Neutrophil (primary cell): ENCODE data around the gene ATP5ME.

Source experiments
- H3K27ac ChIP-seq: fragments of 200-600 bp; sonication (generic); 2 replicates; pipeline ENCODE4 v1.5.1; 2016; ENCODE audit warnings: mild to moderate bottlenecking, moderate library complexity
- H3K27me3 ChIP-seq: fragments of 200-600 bp; sonication (generic); 2 replicates; pipeline ENCODE4 v1.6.0; 2016; ENCODE audit warnings: mild to moderate bottlenecking
- H3K36me3 ChIP-seq: fragments of 200-600 bp; sonication (generic); 2 replicates; pipeline ENCODE4 v1.5.1; 2017
- H3K4me1 ChIP-seq, 2 experiments: fragments of 200-600 bp in 1 of 2; sonication (generic) in 1 of 2; 1 replicate in 1 of 2; 2 replicates in 1 of 2; pipeline versions ENCODE4 v1.5.1 to v1.6.1; 2013 to 2016; ENCODE audit warnings: low read depth in 1 of 2, low read length in 1 of 2, mild to moderate bottlenecking in 1 of 2, moderate library complexity in 1 of 2; ENCODE audit not compliant: control insufficient read depth in 1 of 2, insufficient read depth in 1 of 2
- H3K4me3 ChIP-seq, 2 experiments: fragments of 200-600 bp in 1 of 2; sonication (generic) in 1 of 2; 1 replicate in 1 of 2; 2 replicates in 1 of 2; pipeline ENCODE4 v1.5.1; 2013 to 2016; ENCODE audit warnings: low read depth in 1 of 2, low read length in 1 of 2, mild to moderate bottlenecking in 1 of 2, moderate library complexity in 1 of 2
- H3K9me3 ChIP-seq: fragments of 200-600 bp; sonication (generic); 2 replicates; pipeline ENCODE4 v1.5.1; 2016
- CTCF ChIP-seq: fragments of 200-600 bp; sonication (generic); IDR thresholded peaks from 2 replicates; pipeline ENCODE4 v1.5.1; 2016; ENCODE audit warnings: antibody characterized with exemption

Gene ATP5ME

DNA sequence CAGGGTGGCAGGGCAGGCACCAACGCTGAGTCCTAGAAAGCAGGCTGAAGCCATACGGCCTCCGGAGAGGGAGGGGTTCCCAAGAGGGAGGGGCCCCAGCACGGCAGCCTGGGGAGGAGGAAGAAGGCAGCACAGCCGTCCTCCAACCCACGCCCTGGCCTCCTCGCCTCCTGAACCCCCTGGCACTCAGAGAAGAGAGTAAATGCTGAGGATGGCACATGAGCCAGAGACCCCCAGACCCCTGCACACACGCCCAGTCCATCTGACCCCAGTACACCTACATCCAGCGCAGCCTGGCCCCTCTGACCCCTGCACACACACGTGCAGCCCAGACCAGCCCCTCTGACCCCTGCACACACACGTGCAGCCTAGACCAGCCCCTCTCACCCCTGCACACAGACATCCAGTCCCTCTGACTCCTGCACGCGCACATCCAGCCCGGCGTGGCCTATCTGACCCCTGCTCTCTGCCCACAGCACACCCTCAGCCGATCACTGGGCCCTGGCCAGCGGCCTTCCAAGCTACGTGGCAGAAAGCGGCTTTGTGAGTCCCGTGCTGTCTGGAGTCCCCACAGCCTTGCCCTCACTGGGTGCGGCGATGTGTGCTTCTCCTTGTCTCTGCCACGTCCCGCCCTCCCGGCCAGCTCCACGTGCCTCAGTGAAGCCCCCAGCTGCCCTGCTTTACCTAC, 18.5 kb downstream of the ATP5ME start:
- H3K4me3 ChIP-seq = no peak overlapping the region
- no peak overlapping the region for H3K27ac ChIP-seq
- H3K4me1 ChIP-seq = no peaks in the 10 kb centered on the region
- H3K36me3 ChIP-seq = no peaks in the 10 kb centered on the region
- no peaks in the 10 kb centered on the region for H3K9me3 ChIP-seq
- peaks cover 23% of the 10 kb centered on the region for H3K27me3 ChIP-seq
- no peak for TF ChIP-seq CTCF

- TF ChIP-seq CTCF = no peak
- no peaks in the 10 kb centered on the region for H3K4me1 ChIP-seq
- H3K36me3 ChIP-seq = no peaks in the 10 kb centered on the region
- peaks cover 29% of the 10 kb centered on the region for H3K27me3 ChIP-seq
- no peak overlapping the region for H3K27ac ChIP-seq
- H3K4me3 ChIP-seq = no peak overlapping the region
- no peaks in the 10 kb centered on the region for H3K9me3 ChIP-seq
Measured at GRCh38 chr4:654871-655463, 19.1 kb downstream of the ATP5ME start.

- no peaks in the 10 kb centered on the region for H3K36me3 ChIP-seq
- no peaks in the 10 kb centered on the region for H3K4me1 ChIP-seq
- H3K27ac ChIP-seq = no peak overlapping the region
- peaks cover 34% of the 10 kb centered on the region for H3K27me3 ChIP-seq
- no peak for TF ChIP-seq CTCF
- H3K4me3 ChIP-seq = no peak overlapping the region
- no peaks in the 10 kb centered on the region for H3K9me3 ChIP-seq
Measured at GRCh38 chr4:654503-654845, 19.6 kb downstream of the ATP5ME start.

GRCh38 chr4:653831-654502, 20.1 kb downstream of the ATP5ME start:
- Histone ChIP-seq H3K27me3 (peaks cover 34% of the 10 kb centered on the region), H3K36me3 (no peaks in the 10 kb centered on the region), H3K9me3 (no peaks in the 10 kb centered on the region), H3K27ac (no peak overlapping the region), H3K4me1 (no peaks in the 10 kb centered on the region), H3K4me3 (no peak overlapping the region)
- no peak for TF ChIP-seq CTCF

GRCh38 chr4:653080-653821, 20.8 kb downstream of the ATP5ME start:
- Histone ChIP-seq H3K9me3 (no peaks in the 10 kb centered on the region), H3K27ac (no peak overlapping the region), H3K4me1 (no peaks in the 10 kb centered on the region), H3K36me3 (no peaks in the 10 kb centered on the region), H3K4me3 (no peak overlapping the region), H3K27me3 (peaks cover 41% of the 10 kb centered on the region)
- TF ChIP-seq CTCF = no peak
